HepG2 (cell line): ENCODE results near the gene MREG. TPM values are rescaled to one million over a fixed set of nuclear protein-coding genes. Genes with fewer than 3 reads are reported as not detected.

Source experiments
- ATAC-seq: fragments of 200-7000 bp; cut with Tn5 transposase; 3 replicates; pipeline ENCODE4 v1.9.1; 2020; ENCODE audit warnings: mild to moderate bottlenecking, moderate library complexity
- BruUV-seq: library from RNA; stranded (reverse); fragments of 400-500 nt; replicated peaks from 2 replicates; lab custom pipeline; 2021; lab: Mats Ljungman, UMichigan
- CTCF ChIA-PET: fragments of 300-600 bp; formaldehyde crosslinking; extraction: SDS; loops from one replicate; lab custom pipeline; 2021; ENCODE audit warnings: low total read pairs, inconsistent platforms, low intra/inter-chr PET ratio; lab: Yijun Ruan, JAX
- POLR2A ChIA-PET: fragments of 350-600 bp; sonication (Branson Sonifier 250); formaldehyde crosslinking; loops from one replicate; lab custom pipeline; 2020; ENCODE audit warnings: antibody characterized with exemption, inconsistent platforms; lab: Yijun Ruan, JAX
- DNase-seq: peaks from one replicate; pipeline ENCODE4 v3.0.0-alpha.2; 2015; ENCODE audit warnings: low spot score
- FAIRE-seq: peaks from 3 replicates; lab custom pipeline; 2011; peaks lifted over from hg19 to GRCh38; lab: Jason Lieb, UNC
- H2AFZ ChIP-seq: one replicate; pipeline ENCODE4 v1.6.1; 2011; ENCODE audit warnings: low read length, inconsistent platforms
- H3K27ac ChIP-seq: fragments of 300-600 bp; 3 replicates; pipeline ENCODE4 v1.8.0; 2011; ENCODE audit warnings: mixed run types, mild to moderate bottlenecking, mixed read lengths, low read length, inconsistent platforms; ENCODE audit not compliant: insufficient read depth; ENCODE audit errors: extremely low read length
- H3K27me3 ChIP-seq, 2 experiments: fragments of 200-600 bp in 1 of 2; 2 replicates in 1 of 2; 3 replicates in 1 of 2; pipeline versions ENCODE4 v1.6.0 to v1.8.0; 2011; ENCODE audit warnings: low read length in 2 of 2, mild to moderate bottlenecking in 2 of 2, moderate library complexity in 2 of 2, inconsistent platforms in 1 of 2; ENCODE audit not compliant: insufficient read depth in 2 of 2, control insufficient read depth in 1 of 2
- H3K36me3 ChIP-seq, 2 experiments: fragments of 200-600 bp in 1 of 2; replicated peaks in 1 of 2; 2 replicates in 1 of 2; 3 replicates in 1 of 2; pipeline versions ENCODE4 v1.5.1 to v1.8.0; 2011; ENCODE audit warnings: low read length in 2 of 2, inconsistent platforms in 1 of 2; ENCODE audit not compliant: insufficient read depth in 2 of 2, control insufficient read depth in 1 of 2
- H3K4me1 ChIP-seq: 2 replicates; pipeline ENCODE4 v1.5.1; 2012; ENCODE audit warnings: low read length, inconsistent platforms; ENCODE audit not compliant: insufficient read depth
- H3K4me2 ChIP-seq: 2 replicates; pipeline ENCODE4 v1.6.0; 2011; ENCODE audit warnings: low read depth, low read length, inconsistent platforms
- H3K4me3 ChIP-seq, 3 experiments: fragments of 200-600 bp in 1 of 3; sonication (generic), shearing (Covaris generic) in 1 of 3; replicated peaks in 1 of 3; 2 replicates each; pipeline ENCODE4 v1.5.1; 2011 to 2016; ENCODE audit warnings: low read length in 3 of 3, inconsistent platforms in 2 of 3, low read depth in 2 of 3, mild to moderate bottlenecking in 2 of 3, control low read depth in 1 of 3, mixed read lengths in 1 of 3; ENCODE audit not compliant: insufficient read depth in 1 of 3
- H3K79me2 ChIP-seq: one replicate; pipeline ENCODE4 v1.6.1; 2011; ENCODE audit warnings: low read length, inconsistent platforms; ENCODE audit not compliant: insufficient read depth
- H3K9ac ChIP-seq: 2 replicates; pipeline ENCODE4 v1.6.0; 2011; ENCODE audit warnings: mild to moderate bottlenecking, low read depth, low read length, inconsistent platforms; ENCODE audit not compliant: insufficient read depth
- H3K9me3 ChIP-seq: 2 replicates; pipeline ENCODE4 v1.5.1; 2012; ENCODE audit warnings: mild to moderate bottlenecking, low read length
- H4K20me1 ChIP-seq: 2 replicates; pipeline ENCODE4 v1.6.0; 2011; ENCODE audit warnings: inconsistent platforms, mild to moderate bottlenecking, low read length, moderate library complexity; ENCODE audit not compliant: insufficient read depth
- JDP2 ChIP-seq: sonication (generic); formaldehyde crosslinking; IDR thresholded peaks from 2 replicates; pipeline ENCODE4 v1.8.1; 2022; ENCODE audit warnings: missing genetic modification reagents, borderline replicate concordance
- JUNB ChIP-seq: sonication (generic); formaldehyde crosslinking; IDR thresholded peaks from 2 replicates; pipeline ENCODE4 v1.8.0; 2022; ENCODE audit warnings: missing genetic modification reagents, mild to moderate bottlenecking, borderline replicate concordance
- MLLT10 ChIP-seq: sonication (generic); formaldehyde crosslinking; IDR thresholded peaks from 2 replicates; pipeline ENCODE4 v1.4.0; 2020; ENCODE audit warnings: missing genetic modification reagents
- NONO ChIP-seq, 2 experiments: fragments of 450-650 bp in 1 of 2; sonication (generic) in 1 of 2; formaldehyde crosslinking in 1 of 2; IDR thresholded peaks in 1 of 2; conservative IDR thresholded peaks in 1 of 2; 2 replicates each; pipeline versions ENCODE4 v1.6.1 to v1.8.0; 2017 to 2022; ENCODE audit warnings: mild to moderate bottlenecking in 1 of 2, missing genetic modification reagents in 1 of 2, moderate library complexity in 1 of 2
- NRL ChIP-seq: sonication (generic); formaldehyde crosslinking; IDR thresholded peaks from 2 replicates; pipeline ENCODE4 v1.5.0; 2020; ENCODE audit warnings: missing genetic modification reagents, mild to moderate bottlenecking, moderate library complexity, borderline replicate concordance
- PITX1 ChIP-seq: sonication (generic); formaldehyde crosslinking; IDR thresholded peaks from 2 replicates; pipeline ENCODE4 v1.5.1; 2020; ENCODE audit warnings: mild to moderate bottlenecking, missing genetic modification reagents
- PPARG ChIP-seq: conservative IDR thresholded peaks from 2 replicates; pipeline ENCODE4 v1.6.1; 2016; ENCODE audit warnings: missing biosample characterization, missing genetic modification reagents
- SMARCE1 ChIP-seq: fragments of 450-650 bp; IDR thresholded peaks from 2 replicates; pipeline ENCODE4 v1.6.1; 2017; ENCODE audit warnings: borderline replicate concordance
- U2AF1 ChIP-seq: fragments of 200-400 bp; formaldehyde crosslinking; optimal IDR thresholded peaks from 2 replicates; pipeline ENCODE3; 2017; ENCODE audit warnings: mild to moderate bottlenecking, low read depth, low read length
- ZNF101 ChIP-seq: sonication (generic); formaldehyde crosslinking; IDR thresholded peaks from 2 replicates; pipeline ENCODE4 v1.4.0; 2020; ENCODE audit warnings: mild to moderate bottlenecking, low read depth, missing genetic modification reagents, borderline replicate concordance
- WGBS: methylation state at CpG from one replicate; pipeline ENCODE4 v1.1.6; 2017; ENCODE audit warnings: low lambda C conversion rate; 5-methylcytosine and 5-hydroxymethylcytosine counted together
- in situ Hi-C: cut with HindIII; loops from 2 replicates; pipeline ENCODE4 v1.10.0; 2017; ENCODE audit warnings: low pct_unique_long_range_greater_than_20kb; ENCODE audit not compliant: extremely low pct_ligation_motif_present
- intact Hi-C: fragments of 100-400 bp; cut with micrococcal nuclease; formaldehyde crosslinking; loops from one replicate; pipeline ENCODE4 v1.10.0; 2022; ENCODE audit not compliant: unreplicated experiment
- polyA plus RNA-seq, 8 experiments: library from polyadenylated mRNA; depleted of rRNA in 3 of 8; stranded (reverse) in 7 of 8; unstranded in 1 of 8; fragments of >200 nt; fragmentation: Illumina TruSeq in 4 of 8; extraction: Trizol in 4 of 8; gene quantifications; 2 replicates each; pipeline versions ENCODE4 v1.2.1 to v1.2.3, GENCODE V29; 2011 to 2016; ENCODE audit warnings: low read depth in 4 of 8, missing spikeins in 1 of 8, mixed read lengths in 1 of 8; ENCODE audit not compliant: insufficient read depth in 1 of 8
- total RNA-seq, 5 experiments: library from RNA; depleted of rRNA; stranded (reverse); fragments of >200 nt; fragmentation: Illumina TruSeq; extraction: Trizol; gene quantifications; 2 replicates each; pipeline ENCODE4 v1.2.3, GENCODE V29; 2016; ENCODE audit warnings: low read depth in 1 of 5

MREG gene
- total and polyA plus RNA-seq, 2 of the 13 experiments (the other 11 are each of a cell fraction or from before 2014, with no cell fraction given): 7.5 to 23.3 TPM

GRCh38 chr2:216017365-216017764 lies 4.0 kb upstream of the MREG start:
- POLR2A ChIA-PET: no interaction called here
- FAIRE-seq (no peak), ATAC-seq (no peak), DNase-seq (no peak)
- over 99% methylated on average over 4 of the region's 4 CpGs for WGBS
- Histone ChIP-seq H3K9me3 (no peaks in the 10 kb centered on the region), H3K36me3 (peaks cover 0 to 22% of the 10 kb centered on the region in 2 experiments; a peak in 2 of 5 replicates), H3K4me2 (no peak overlapping the region), H3K27ac (no peak overlapping the region), H3K4me1 (peaks cover 16% of the 10 kb centered on the region), H2AFZ (no peak overlapping the region), H3K9ac (no peak overlapping the region), H3K4me3 (no peak overlapping the region), H4K20me1 (no peaks in the 10 kb centered on the region), H3K27me3 (no peaks in the 10 kb centered on the region), H3K79me2 (peaks cover 8% of the 10 kb centered on the region)
- BruUV-seq: no TSS peak
- CTCF ChIA-PET: no interaction called here
- in situ Hi-C loops: no loop called here
- no peak for TF ChIP-seq PITX1 (CRISPR knock-in tag)
- TF ChIP-seq U2AF1: no peak
- no peak for TF ChIP-seq PPARG (CRISPR knock-in tag)
- no peak for TF ChIP-seq JUNB (CRISPR knock-in tag)
- TF ChIP-seq SMARCE1: no peak
- no peak for TF ChIP-seq NONO (IDR thresholded peaks at IDR 0.05)
- TF ChIP-seq NONO (CRISPR knock-in tag; conservative IDR thresholded peaks at IDR 0.05): no peak
- no peak for TF ChIP-seq NRL (CRISPR knock-in tag)
- no peak for TF ChIP-seq JDP2 (CRISPR knock-in tag)
- no peak for TF ChIP-seq ZNF101 (CRISPR knock-in tag)
- TF ChIP-seq MLLT10 (CRISPR knock-in tag): no peak
- intact Hi-C loops: no loop called here
